K562 (cell line): ENCODE results near the gene PON3. TPM values are rescaled to one million over a fixed set of nuclear protein-coding genes. Genes with fewer than 3 reads are reported as not detected.

ENCODE experiments used
- ATAC-seq: fragments of 200-7000 bp; cut with Tn5 transposase; 3 replicates; pipeline ENCODE4 v1.9.1; 2020; ENCODE audit warnings: moderate library complexity
- BruUV-seq: library from RNA; stranded (reverse); fragments of 400-500 nt; replicated peaks from 2 replicates; lab custom pipeline; 2021; lab: Mats Ljungman, UMichigan
- CTCF ChIA-PET: fragments of 300-600 bp; formaldehyde crosslinking; extraction: SDS; loops from one replicate; lab custom pipeline; 2021; ENCODE audit warnings: low intra/inter-chr PET ratio; lab: Yijun Ruan, JAX
- POLR2A ChIA-PET: fragments of 300-600, 350-650 bp; sonication (Branson Sonifier 250); formaldehyde crosslinking; extraction: SDS; loops from one replicate; lab custom pipeline; 2021; ENCODE audit warnings: antibody characterized with exemption, inconsistent platforms; lab: Yijun Ruan, JAX
- DNase-seq, 4 experiments: peaks; one replicate each; pipeline versions ENCODE4 v3.0.0 to v3.0.0-alpha.2; 2011 to 2018; ENCODE audit warnings: low spot score in 3 of 4, mixed read lengths in 3 of 4; ENCODE audit errors: extremely low read depth in 1 of 4
- FAIRE-seq: peaks from 2 replicates; lab custom pipeline; 2011; peaks lifted over from hg19 to GRCh38; lab: Jason Lieb, UNC
- H2AFZ ChIP-seq: 2 replicates; pipeline ENCODE4 v1.6.0; 2011; ENCODE audit warnings: low read depth, low read length, control low read depth, inconsistent platforms
- H3K27ac ChIP-seq: fragments of 200-600 bp; 3 replicates; pipeline ENCODE4 v1.8.0; 2011; ENCODE audit warnings: low read depth, mild to moderate bottlenecking, control low read depth, inconsistent platforms, low read length, moderate library complexity, mixed read lengths; ENCODE audit errors: extremely low read depth
- H3K27me3 ChIP-seq, 2 experiments: fragments of 300-600 bp in 1 of 2; 2 replicates in 1 of 2; 3 replicates in 1 of 2; pipeline versions ENCODE4 v1.6.0 to v1.8.0; 2011; ENCODE audit warnings: inconsistent platforms in 2 of 2, low read length in 2 of 2, mild to moderate bottlenecking in 1 of 2, mixed read lengths in 1 of 2, moderate library complexity in 1 of 2; ENCODE audit not compliant: control insufficient read depth in 2 of 2, insufficient read depth in 2 of 2
- H3K36me3 ChIP-seq: fragments of 300-600 bp; 3 replicates; pipeline ENCODE4 v1.8.0; 2011; ENCODE audit warnings: mild to moderate bottlenecking, low read length, inconsistent platforms; ENCODE audit not compliant: control insufficient read depth, insufficient read depth
- H3K4me1 ChIP-seq, 2 experiments: fragments of 200-600 bp in 1 of 2; replicated peaks in 1 of 2; 2 replicates in 1 of 2; 3 replicates in 1 of 2; pipeline versions ENCODE4 v1.5.1 to v1.8.0; 2011; ENCODE audit warnings: inconsistent platforms in 2 of 2, low read length in 2 of 2, mild to moderate bottlenecking in 1 of 2, mixed read lengths in 1 of 2, moderate library complexity in 1 of 2; ENCODE audit not compliant: control insufficient read depth in 2 of 2, insufficient read depth in 2 of 2
- H3K4me2 ChIP-seq: 2 replicates; pipeline ENCODE4 v1.6.1; 2011; ENCODE audit warnings: low read length, control low read depth, inconsistent platforms, mixed read lengths; ENCODE audit not compliant: insufficient read depth
- H3K4me3 ChIP-seq: fragments of 200-600 bp; sonication (generic), shearing (Covaris generic); 2 replicates; pipeline ENCODE4 v1.5.1; 2016; ENCODE audit warnings: control low read depth, inconsistent platforms
- H3K79me2 ChIP-seq: fragments of 200-600 bp; 3 replicates; pipeline ENCODE4 v1.8.0; 2011; ENCODE audit warnings: low read length, inconsistent platforms; ENCODE audit not compliant: control insufficient read depth, insufficient read depth
- H3K9ac ChIP-seq, 2 experiments: 2 replicates each; pipeline versions ENCODE4 v1.6.0 to v1.6.1; 2011; ENCODE audit warnings: low read depth in 2 of 2, low read length in 2 of 2, control low read depth in 1 of 2, inconsistent platforms in 1 of 2, mild to moderate bottlenecking in 1 of 2, mixed read lengths in 1 of 2; ENCODE audit not compliant: insufficient read depth in 1 of 2
- H3K9me1 ChIP-seq: one replicate; pipeline ENCODE4 v1.6.0; 2011; ENCODE audit warnings: inconsistent platforms, mild to moderate bottlenecking, low read length, moderate library complexity; ENCODE audit not compliant: control insufficient read depth, insufficient read depth
- H3K9me3 ChIP-seq: replicated peaks from 2 replicates; pipeline ENCODE4 v1.5.1; 2011; ENCODE audit warnings: low read depth, low read length, inconsistent platforms; ENCODE audit not compliant: control insufficient read depth, insufficient read depth
- H4K20me1 ChIP-seq: replicated peaks from 2 replicates; pipeline ENCODE4 v1.6.1; 2011; ENCODE audit warnings: low read length, inconsistent platforms, mixed read lengths; ENCODE audit not compliant: control insufficient read depth, insufficient read depth
- FOSL1 ChIP-seq: fragments of 200-800 bp; sonication (Bioruptor generic); conservative IDR thresholded peaks from 2 replicates; pipeline ENCODE4 v1.6.1; 2016; ENCODE audit warnings: missing genetic modification characterization, missing compliant biosample characterization
- MCM7 ChIP-seq, 2 experiments: fragments of 450-650 bp; IDR thresholded peaks; 2 replicates each; pipeline ENCODE4 v1.6.1; 2016 to 2018
- RBM25 ChIP-seq: fragments of 200-400 bp; formaldehyde crosslinking; IDR thresholded peaks from 2 replicates; pipeline ENCODE4 v1.6.1; 2018; ENCODE audit warnings: low read length, low read depth, moderate library complexity; ENCODE audit not compliant: severe bottlenecking
- SAFB ChIP-seq: fragments of 200-400 bp; formaldehyde crosslinking; IDR thresholded peaks from 2 replicates; pipeline ENCODE4 v1.6.1; 2017; ENCODE audit warnings: low read depth, low read length, borderline replicate concordance
- ZNF121 ChIP-seq: sonication (generic); formaldehyde crosslinking; conservative IDR thresholded peaks from 2 replicates; pipeline ENCODE4 v1.8.0; 2022; ENCODE audit warnings: missing genetic modification reagents
- ZNF717 ChIP-seq: fragments of 250-450 bp; sonication (Bioruptor Pico); IDR thresholded peaks from 2 replicates; pipeline ENCODE4 v1.5.0; 2021
- WGBS: fragments of 100-300 bp; shearing (Covaris generic); methylation state at CpG from one replicate; pipeline ENCODE4 v1.1.6; 2016; ENCODE audit warnings: low coverage, mixed read lengths; ENCODE audit not compliant: insufficient coverage; ENCODE audit errors: missing lambda C conversion rate; 5-methylcytosine and 5-hydroxymethylcytosine counted together
- in situ Hi-C: fragments of 300-500 bp; cut with MboI; formaldehyde crosslinking; loops from 4 replicates; pipeline ENCODE4 v1.15.0; 2018; ENCODE audit warnings: inconsistent platforms, mixed read lengths
- intact Hi-C: fragments of 100-400 bp; cut with micrococcal nuclease; formaldehyde crosslinking; loops from 2 replicates; pipeline ENCODE4 v1.14.2; 2022
- polyA plus RNA-seq, 8 experiments: library from polyadenylated mRNA; depleted of rRNA in 4 of 8; stranded (reverse) in 5 of 8; unstranded in 3 of 8; fragments of >200 nt; fragmentation: Nextera tagmentation in 2 of 8; fragmentation: Illumina TruSeq in 1 of 8; extraction: Ambion mirVana in 2 of 8; extraction: Trizol in 1 of 8; gene quantifications; 2 replicates each; pipeline versions ENCODE4 v1.2.1 to v1.2.3, GENCODE V29; 2011 to 2014; ENCODE audit warnings: inconsistent platforms in 1 of 8, missing spikeins in 1 of 8
- total RNA-seq, 7 experiments: library from RNA; depleted of rRNA in 6 of 7; stranded (reverse); fragments of >200 nt in 6 of 7; fragmentation: Illumina TruSeq in 2 of 7; extraction: Trizol in 2 of 7; gene quantifications; 2 replicates each; pipeline versions ENCODE4 v1.2.1 to v1.2.3, GENCODE V29; 2011 to 2021; ENCODE audit warnings: low replicate concordance in 1 of 7
- TF ChIP-seq, protein P1 (sequence below): fragments of 250-450 bp; sonication (Bioruptor Pico); IDR thresholded peaks from 2 replicates; pipeline ENCODE4 v1.9.0; 2021; ENCODE audit warnings: mild to moderate bottlenecking, inconsistent platforms
- TF ChIP-seq, protein P2 (sequence below): fragments of 450-650 bp; formaldehyde crosslinking; IDR thresholded peaks from 2 replicates; pipeline ENCODE4 v1.4.0; 2020; ENCODE audit warnings: mild to moderate bottlenecking
- TF ChIP-seq, protein P3 (sequence below): sonication (generic); formaldehyde crosslinking; IDR thresholded peaks from 2 replicates; pipeline ENCODE4 v1.8.1; 2022; ENCODE audit warnings: missing genetic modification reagents

Gene PON3
- total and polyA plus RNA-seq, 9 of the 15 experiments (the other 6 are each of a cell fraction or from before 2014, with no cell fraction given), result 0.15 to 0.38 (median 0.18) TPM; not detected in 6

DNA sequence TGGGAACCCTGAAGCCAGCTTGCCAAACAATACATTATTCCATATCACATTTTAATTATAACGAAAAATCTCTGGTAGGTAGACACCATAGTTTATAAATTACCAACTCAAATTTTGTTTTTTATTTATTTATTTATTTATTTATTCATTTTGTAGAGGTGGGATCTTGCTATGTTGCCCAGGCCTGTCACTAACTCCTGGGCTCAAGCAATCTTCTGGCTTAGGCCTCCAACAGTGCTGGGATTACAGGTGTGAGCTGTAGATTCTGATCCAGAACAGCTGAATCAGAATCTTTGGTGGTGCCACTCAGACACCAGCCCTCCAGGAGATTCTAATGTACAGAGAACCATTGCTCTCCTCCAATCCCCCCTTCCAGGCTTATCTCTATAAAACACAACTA lies 37.0 kb upstream of the PON3 start:
- POLR2A ChIA-PET, result no interaction called here
- Histone ChIP-seq H3K27me3 (no peaks in the 10 kb centered on the region), H3K27ac (no peak overlapping the region), H3K4me2 (0 out of 2 replicates have a peak overlapping the region, but pooled peaks have one; percentile 77), H3K9me3 (no peaks in the 10 kb centered on the region), H3K4me1 (peaks cover 9 to 10% of the 10 kb centered on the region in 2 experiments; a peak in 4 of 5 replicates), H3K79me2 (peaks cover 9% of the 10 kb centered on the region), H3K9me1 (no peaks in the 10 kb centered on the region), H3K4me3 (no peak overlapping the region), H3K9ac (no peak overlapping the region), H3K36me3 (no peaks in the 10 kb centered on the region; the same call in 2 of the 3 replicates), H2AFZ (no peak overlapping the region), H4K20me1 (no peaks in the 10 kb centered on the region)
- CTCF ChIA-PET, result no interaction called here
- WGBS, result 33% methylated on average over 1 of the region's 1 CpG
- ATAC-seq, result no peak
- intact Hi-C loops (no loop called here), in situ Hi-C loops (no loop called here)
- no peak for DNase-seq
- no TSS peak for BruUV-seq
- TF ChIP-seq FOSL1 (tag) (no peak), ZNF121 (CRISPR knock-in tag) (peak; percentile 68), RBM25 (peak; percentile 51)
- no peak for FAIRE-seq

DNA sequence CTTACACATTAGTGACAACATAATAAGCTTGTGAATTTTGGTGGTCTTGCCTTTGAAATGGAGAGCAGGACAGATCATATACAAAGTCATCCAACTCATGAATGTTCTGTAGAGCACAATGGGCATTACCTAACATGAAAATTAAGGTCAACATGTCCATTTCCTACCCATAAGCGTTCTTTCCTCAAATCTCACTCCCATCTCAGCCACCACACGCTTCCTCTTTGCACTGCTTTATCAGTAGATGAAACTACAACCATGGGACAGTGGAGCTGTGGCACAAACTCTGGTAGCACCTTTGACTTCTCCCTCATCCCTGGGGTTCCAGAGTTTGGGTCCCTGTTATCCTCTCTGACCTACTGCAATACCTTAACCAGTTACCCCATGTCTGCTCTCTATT lies 36.4 kb upstream of the PON3 start:
- peaks cover 9% of the 10 kb centered on the region for H3K79me2 ChIP-seq
- no peaks in the 10 kb centered on the region for H3K27me3 ChIP-seq
- ChIA-PET POLR2A (no interaction called here), CTCF (no interaction called here)
- ATAC-seq (no peak), FAIRE-seq (no peak)
- H3K4me3 ChIP-seq, result no peak overlapping the region
- no peak overlapping the region for H2AFZ ChIP-seq
- H4K20me1 ChIP-seq, result no peaks in the 10 kb centered on the region
- no peaks in the 10 kb centered on the region; the same call in 2 of the 3 replicates for H3K36me3 ChIP-seq
- peaks cover 9 to 10% of the 10 kb centered on the region in 2 experiments; a peak in 4 of 5 replicates for H3K4me1 ChIP-seq
- TF ChIP-seq, protein P1, sequence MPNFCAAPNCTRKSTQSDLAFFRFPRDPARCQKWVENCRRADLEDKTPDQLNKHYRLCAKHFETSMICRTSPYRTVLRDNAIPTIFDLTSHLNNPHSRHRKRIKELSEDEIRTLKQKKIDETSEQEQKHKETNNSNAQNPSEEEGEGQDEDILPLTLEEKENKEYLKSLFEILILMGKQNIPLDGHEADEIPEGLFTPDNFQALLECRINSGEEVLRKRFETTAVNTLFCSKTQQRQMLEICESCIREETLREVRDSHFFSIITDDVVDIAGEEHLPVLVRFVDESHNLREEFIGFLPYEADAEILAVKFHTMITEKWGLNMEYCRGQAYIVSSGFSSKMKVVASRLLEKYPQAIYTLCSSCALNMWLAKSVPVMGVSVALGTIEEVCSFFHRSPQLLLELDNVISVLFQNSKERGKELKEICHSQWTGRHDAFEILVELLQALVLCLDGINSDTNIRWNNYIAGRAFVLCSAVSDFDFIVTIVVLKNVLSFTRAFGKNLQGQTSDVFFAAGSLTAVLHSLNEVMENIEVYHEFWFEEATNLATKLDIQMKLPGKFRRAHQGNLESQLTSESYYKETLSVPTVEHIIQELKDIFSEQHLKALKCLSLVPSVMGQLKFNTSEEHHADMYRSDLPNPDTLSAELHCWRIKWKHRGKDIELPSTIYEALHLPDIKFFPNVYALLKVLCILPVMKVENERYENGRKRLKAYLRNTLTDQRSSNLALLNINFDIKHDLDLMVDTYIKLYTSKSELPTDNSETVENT, result no peak
- TF ChIP-seq ZNF717, result no peak
- TF ChIP-seq, protein P2, sequence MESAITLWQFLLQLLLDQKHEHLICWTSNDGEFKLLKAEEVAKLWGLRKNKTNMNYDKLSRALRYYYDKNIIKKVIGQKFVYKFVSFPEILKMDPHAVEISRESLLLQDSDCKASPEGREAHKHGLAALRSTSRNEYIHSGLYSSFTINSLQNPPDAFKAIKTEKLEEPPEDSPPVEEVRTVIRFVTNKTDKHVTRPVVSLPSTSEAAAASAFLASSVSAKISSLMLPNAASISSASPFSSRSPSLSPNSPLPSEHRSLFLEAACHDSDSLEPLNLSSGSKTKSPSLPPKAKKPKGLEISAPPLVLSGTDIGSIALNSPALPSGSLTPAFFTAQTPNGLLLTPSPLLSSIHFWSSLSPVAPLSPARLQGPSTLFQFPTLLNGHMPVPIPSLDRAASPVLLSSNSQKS, result no peak
- TF ChIP-seq SAFB, result no peak
- TF ChIP-seq, protein P3, sequence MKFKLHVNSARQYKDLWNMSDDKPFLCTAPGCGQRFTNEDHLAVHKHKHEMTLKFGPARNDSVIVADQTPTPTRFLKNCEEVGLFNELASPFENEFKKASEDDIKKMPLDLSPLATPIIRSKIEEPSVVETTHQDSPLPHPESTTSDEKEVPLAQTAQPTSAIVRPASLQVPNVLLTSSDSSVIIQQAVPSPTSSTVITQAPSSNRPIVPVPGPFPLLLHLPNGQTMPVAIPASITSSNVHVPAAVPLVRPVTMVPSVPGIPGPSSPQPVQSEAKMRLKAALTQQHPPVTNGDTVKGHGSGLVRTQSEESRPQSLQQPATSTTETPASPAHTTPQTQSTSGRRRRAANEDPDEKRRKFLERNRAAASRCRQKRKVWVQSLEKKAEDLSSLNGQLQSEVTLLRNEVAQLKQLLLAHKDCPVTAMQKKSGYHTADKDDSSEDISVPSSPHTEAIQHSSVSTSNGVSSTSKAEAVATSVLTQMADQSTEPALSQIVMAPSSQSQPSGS (CRISPR knock-in tag), result no peak
- no peak for TF ChIP-seq MCM7 (IDR thresholded peaks at IDR 0.05)
- TF ChIP-seq, all 486 proteins: peak for 0
- no peak for DNase-seq
- Histone ChIP-seq H3K4me2 (no peak overlapping the region), H3K9me1 (no peaks in the 10 kb centered on the region), H3K27ac (no peak overlapping the region), H3K9me3 (no peaks in the 10 kb centered on the region), H3K9ac (no peak overlapping the region)
- 38% methylated on average over 2 of the region's 2 CpGs for WGBS
- in situ Hi-C loops (no loop called here), intact Hi-C loops (no loop called here)
- BruUV-seq, result no TSS peak
